GM18505 (cell line): Measurements from ENCODE around the gene DMRTC2.
"Not testable (repeated sequence)": the region's sequence is repeated elsewhere in the genome, so short reads cannot be mapped to it uniquely, and the experiment has no call there.

ENCODE experiments used
- ATAC-seq: cut with Tn5 transposase; IDR thresholded peaks from one replicate; pipeline ENCODE4 v1.9.1; 2021; ENCODE audit not compliant: unreplicated experiment
- POLR2A ChIP-seq: IDR thresholded peaks from 4 replicates; pipeline ENCODE4 v1.6.1; 2011; ENCODE audit warnings: borderline replicate concordance; ENCODE audit not compliant: insufficient read depth, insufficient read length; ENCODE audit errors: extremely low read depth

The DMRTC2 gene

GRCh38 chr19:41868989-41869300 is 24.1 kb downstream of the DMRTC2 start:
- TF ChIP-seq POLR2A, result no peak
- no peak for ATAC-seq

- ATAC-seq, result no peak
- TF ChIP-seq POLR2A, result no peak
Observed at GRCh38 chr19:41869374-41869955, 24.6 kb downstream of the DMRTC2 start.

GRCh38 chr19:41870401-41870873 is 25.6 kb downstream of the DMRTC2 start:
- no peak for TF ChIP-seq POLR2A
- no peak for ATAC-seq

- ATAC-seq, result peak; percentile 42
- TF ChIP-seq POLR2A, result no peak
Observed at GRCh38 chr19:41871573-41872383, 26.9 kb downstream of the DMRTC2 start.

- no peak for TF ChIP-seq POLR2A
Observed at GRCh38 chr19:41872384-41872774, 27.5 kb downstream of the DMRTC2 start.

GRCh38 chr19:41872775-41873647 is 28.2 kb downstream of the DMRTC2 start:
- ATAC-seq, result no peak
- no peak for TF ChIP-seq POLR2A

More at GRCh38 chr19:41872384-41872774, 27.5 kb downstream of the DMRTC2 start:
- ATAC-seq, result no peak

- not testable (repeated sequence) for ATAC-seq
Observed at GRCh38 chr19:41875973-41876372, 31.1 kb downstream of the DMRTC2 start.

GRCh38 chr19:41876847-41877832 is 32.3 kb downstream of the DMRTC2 start, which contains the start of gene CD79A:
CD79A (plus strand) TSS chr19:41877279; CDS start chr19:41877305, 26 bp downstream.
- ATAC-seq, result peak; percentile 57
- TF ChIP-seq POLR2A, result peak; percentile 62

- peak; percentile 85 for TF ChIP-seq POLR2A
Observed at GRCh38 chr19:41877916-41878905, 33.4 kb downstream of the DMRTC2 start.

GRCh38 chr19:41879080-41879479 is 34.2 kb downstream of the DMRTC2 start:
- TF ChIP-seq POLR2A, result no peak
- no peak for ATAC-seq

More at GRCh38 chr19:41877916-41878905, 33.4 kb downstream of the DMRTC2 start:
- ATAC-seq, result no peak

GRCh38 chr19:41879670-41880328 is 35.0 kb downstream of the DMRTC2 start:
- ATAC-seq, result no peak
- TF ChIP-seq POLR2A, result no peak
